ENCODE results near the gene CTDNEP1.

CTDNEP1 gene

GRCh38 chr17:7203391-7203790 is 48.1 kb downstream of the CTDNEP1 start:
- TF ChIP-seq, protein P1, sequence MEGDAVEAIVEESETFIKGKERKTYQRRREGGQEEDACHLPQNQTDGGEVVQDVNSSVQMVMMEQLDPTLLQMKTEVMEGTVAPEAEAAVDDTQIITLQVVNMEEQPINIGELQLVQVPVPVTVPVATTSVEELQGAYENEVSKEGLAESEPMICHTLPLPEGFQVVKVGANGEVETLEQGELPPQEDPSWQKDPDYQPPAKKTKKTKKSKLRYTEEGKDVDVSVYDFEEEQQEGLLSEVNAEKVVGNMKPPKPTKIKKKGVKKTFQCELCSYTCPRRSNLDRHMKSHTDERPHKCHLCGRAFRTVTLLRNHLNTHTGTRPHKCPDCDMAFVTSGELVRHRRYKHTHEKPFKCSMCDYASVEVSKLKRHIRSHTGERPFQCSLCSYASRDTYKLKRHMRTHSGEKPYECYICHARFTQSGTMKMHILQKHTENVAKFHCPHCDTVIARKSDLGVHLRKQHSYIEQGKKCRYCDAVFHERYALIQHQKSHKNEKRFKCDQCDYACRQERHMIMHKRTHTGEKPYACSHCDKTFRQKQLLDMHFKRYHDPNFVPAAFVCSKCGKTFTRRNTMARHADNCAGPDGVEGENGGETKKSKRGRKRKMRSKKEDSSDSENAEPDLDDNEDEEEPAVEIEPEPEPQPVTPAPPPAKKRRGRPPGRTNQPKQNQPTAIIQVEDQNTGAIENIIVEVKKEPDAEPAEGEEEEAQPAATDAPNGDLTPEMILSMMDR (IDR thresholded peaks at IDR 0.05) = no peak

DNA sequence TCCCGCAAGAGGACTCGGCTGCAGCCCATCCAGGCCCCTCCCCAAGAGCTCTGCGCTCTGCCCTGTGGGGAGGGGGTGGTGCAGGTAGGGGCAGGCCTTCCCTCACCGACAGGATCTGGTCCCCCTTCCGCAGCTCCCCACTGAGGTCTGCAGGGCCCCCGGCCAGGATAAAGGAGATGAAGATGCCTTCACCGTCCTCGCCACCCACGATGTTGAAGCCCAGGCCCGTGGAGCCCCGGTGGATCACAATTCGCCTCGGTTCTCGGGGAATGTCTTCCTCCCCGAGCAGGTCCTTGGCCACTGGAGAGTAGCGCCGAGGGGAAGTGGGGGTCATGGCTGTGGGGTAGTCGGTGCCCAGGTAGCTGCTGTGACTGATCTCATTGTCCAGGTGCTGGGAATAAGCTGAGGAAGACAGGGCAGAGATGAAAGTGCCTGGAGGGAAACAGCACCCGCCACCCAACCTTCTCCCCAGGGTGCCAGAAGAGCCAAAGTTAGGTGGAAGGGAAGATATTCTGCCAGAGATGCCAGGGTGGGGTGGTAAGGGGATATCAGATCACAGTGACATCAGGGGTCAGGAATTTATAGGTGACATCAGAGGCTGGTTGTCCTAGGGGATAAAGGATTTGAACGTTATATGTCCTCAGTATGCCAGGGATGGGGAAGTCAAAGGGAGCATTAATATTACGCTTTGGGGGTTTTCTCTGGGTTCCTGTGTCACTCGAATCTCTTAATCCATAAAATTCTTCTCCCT is 54.7 kb downstream of the CTDNEP1 start:
- TF ChIP-seq, protein P1 (IDR thresholded peaks at IDR 0.05) = no peak

DNA sequence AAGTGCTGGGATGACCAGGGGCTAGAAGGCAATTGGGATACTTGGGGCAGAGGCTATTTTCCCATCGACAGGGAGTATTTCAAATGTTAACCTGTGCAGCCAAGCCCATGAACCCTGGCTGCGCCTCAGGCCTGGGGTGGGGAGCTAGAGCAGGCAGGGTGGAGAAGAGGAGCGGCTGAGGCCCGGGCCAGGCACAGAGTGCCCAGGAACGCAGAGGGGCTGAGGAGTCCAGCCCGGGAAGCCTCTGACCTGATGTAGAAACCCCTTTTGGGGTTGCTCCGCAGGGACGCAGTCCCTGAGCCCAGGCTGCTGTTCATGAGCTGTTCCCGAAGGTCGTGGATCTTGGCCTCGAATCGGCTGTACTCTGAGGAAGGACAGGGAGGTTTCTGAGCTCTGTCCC is 55.6 kb downstream of the CTDNEP1 start:
- TF ChIP-seq, protein P1 (IDR thresholded peaks at IDR 0.05) = no peak

Data from LNCAP (cell line).